HG03159 (cell line): ENCODE results near the gene GNG7.

ENCODE experiments used
- ATAC-seq: cut with Tn5 transposase; IDR thresholded peaks from one replicate; pipeline ENCODE4 v1.9.1; 2021; ENCODE audit warnings: mild to moderate bottlenecking, moderate library complexity; ENCODE audit not compliant: unreplicated experiment

GNG7 gene

DNA sequence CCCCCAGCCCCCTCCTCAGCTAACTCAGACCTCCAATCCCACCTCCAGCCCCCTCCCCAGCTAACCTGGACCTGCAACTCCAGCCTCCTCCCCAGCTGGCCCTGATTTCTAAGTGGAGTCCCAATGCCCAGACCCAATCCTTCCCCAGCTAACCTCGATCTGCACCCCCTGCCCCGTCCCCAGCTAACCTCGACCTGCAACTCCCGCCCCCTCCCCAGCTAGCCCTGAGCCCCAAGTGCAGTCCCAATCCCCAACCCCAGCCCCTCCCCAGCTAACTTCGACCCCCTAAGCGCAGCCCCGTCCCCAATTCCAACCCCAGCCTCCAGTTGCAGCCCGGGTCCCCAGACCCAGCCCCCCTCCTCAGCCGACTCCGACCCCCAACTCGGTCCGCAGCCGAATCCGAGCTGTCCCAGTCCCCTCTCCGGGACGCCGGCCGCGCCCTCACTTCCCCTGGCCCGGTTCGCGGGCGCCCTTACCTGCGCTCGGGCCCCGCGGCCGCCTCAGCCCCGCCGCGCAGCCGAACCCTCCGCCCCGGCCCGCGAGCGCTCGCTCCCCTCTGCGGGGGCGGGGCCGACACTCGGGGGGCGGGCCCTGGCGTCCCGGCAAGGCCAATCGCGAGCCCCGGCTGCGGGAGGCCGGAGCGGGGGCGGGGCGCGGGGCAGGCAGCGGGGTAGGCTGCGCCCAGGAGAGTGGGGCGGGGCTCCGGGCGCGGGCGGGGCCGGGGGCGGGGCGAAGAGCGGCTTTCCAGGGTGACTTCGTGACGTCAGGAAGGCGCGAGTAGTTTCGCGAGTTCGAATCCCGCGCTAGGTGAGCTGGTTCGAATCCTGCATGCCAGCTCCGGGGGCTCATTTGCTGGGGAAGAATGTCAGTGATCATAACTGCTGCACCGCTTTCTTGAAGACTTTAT, at the start of gene GNG7:
TSS of gene GNG7 (minus strand) at position 525 of the 907 bp plus-strand sequence. CDS start 182,006 bp downstream, outside the sequence.
- ATAC-seq: peak; percentile 75

DNA sequence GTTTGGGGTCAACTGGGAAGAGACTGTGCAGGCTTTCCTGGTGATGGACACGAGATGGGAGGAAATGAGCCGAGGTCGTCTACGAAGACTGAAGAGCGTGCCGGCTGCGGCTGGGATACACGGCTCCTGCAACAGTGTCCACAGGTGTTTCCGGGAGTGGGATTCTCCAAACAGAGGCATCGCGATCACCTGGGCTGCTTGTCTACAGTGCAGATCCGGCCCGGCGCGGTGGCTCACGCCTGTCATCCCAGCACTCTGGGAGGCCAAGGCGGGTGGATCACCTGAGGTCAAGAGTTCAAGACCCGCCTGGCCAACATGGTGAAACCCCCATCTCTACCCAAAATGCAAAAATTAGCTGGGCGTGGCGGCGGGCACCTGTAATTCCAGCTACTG, 48.9 kb upstream of the GNG7 start:
- ATAC-seq: no peak

DNA sequence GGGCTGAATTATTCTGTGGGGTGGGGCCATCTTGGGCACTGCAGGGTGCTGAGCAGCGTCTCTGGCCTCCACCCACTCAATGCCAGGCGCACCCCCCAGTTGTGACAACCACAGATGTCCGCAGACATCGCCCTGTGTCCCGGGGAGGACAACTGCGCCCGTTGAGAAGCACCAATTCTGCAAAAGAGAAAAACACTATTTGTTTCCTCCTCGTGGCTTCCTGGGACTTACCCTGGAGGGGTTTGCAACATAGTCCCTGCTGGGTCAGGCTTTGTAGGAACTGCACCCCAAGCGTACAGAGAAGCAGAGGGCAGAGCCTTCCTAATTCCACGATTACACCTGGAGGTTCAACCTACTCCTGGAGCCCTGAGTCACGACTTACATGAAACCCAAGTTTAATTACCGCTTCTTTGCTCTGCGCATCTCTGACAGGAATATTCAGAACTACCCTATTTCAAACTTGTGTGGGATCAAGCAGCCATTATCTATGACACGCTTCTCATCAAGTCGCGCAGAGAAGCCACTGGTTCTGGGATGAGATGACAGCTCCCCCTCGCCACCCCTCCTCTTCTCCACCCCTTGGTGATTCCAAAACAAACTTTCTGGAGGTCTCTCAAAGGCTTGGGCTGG, 48.4 kb upstream of the GNG7 start:
- no peak for ATAC-seq

DNA sequence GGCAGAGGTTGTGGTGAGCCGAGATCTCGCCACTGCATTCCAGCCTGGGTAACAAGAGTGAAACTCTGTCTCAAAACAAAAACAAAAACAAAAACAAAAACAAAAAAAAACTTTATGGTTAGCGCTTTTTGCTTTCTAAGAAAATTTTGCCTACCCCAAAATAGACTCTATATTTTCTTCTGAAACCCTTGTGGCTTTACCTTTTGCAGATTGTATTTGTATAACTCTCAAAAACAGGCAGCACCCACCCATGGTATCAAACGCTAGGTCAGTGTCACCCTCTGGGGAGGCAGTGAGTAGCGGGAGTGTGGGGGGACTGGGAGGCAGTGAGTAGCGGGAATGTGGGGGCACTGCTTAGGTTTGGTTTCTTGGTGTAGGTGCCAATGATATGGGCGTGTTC, 44.9 kb upstream of the GNG7 start:
- ATAC-seq: no peak

DNA sequence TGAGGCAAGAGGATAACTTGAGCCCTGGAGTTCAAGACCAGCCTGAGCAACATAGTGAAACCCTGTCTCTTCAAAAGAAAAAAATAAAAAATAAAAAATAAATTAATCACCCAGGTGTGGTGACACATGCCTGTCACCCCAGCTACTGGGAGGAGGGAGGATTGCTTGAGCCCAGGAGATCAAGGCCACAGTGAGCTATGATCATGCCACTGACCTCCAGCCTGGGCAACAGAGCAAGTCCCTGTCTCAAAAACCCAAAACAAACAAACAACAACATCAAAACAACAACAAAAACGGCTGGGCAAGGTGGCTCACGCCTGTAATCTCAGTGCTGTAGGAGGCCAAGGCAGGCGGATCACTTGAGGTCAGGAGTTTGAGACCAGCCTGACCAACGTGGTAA, 41.6 kb upstream of the GNG7 start:
- ATAC-seq: no peak

DNA sequence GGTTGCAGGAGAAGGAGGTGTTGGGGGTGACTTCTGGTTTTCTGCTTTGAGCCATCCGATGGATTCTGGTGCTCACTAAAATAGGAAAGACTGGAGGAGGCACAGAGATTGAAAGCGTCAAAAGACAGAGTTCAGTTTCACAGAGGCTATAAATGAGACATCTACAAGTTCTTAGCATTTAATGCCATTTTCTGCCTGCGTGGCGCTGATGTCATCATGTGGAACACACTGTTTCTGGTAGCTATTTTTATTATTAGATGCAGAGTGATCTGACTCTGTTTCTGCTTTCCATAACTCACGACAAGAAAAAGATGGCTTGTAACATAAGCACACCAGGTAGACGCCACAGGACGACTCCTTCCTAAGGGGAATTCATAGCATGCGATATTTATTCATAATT, 40.6 kb upstream of the GNG7 start:
- no peak for ATAC-seq

DNA sequence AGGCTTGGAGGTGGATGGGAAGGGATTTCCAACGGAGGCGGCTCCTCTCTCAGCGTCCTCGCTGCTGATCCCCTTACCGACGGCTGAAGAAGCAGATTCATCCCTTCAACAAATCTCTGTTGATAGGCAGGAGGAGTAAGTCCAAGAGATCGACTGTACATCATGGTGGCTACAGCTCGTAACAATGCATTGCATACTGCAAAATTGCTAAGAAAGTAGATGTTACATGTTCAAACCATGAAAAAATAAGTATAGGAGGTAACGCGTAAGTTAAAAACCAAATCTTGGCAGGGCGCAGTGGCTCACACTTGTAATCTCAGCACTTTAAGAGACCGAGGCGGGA, 37.8 kb upstream of the GNG7 start:
- no peak for ATAC-seq

DNA sequence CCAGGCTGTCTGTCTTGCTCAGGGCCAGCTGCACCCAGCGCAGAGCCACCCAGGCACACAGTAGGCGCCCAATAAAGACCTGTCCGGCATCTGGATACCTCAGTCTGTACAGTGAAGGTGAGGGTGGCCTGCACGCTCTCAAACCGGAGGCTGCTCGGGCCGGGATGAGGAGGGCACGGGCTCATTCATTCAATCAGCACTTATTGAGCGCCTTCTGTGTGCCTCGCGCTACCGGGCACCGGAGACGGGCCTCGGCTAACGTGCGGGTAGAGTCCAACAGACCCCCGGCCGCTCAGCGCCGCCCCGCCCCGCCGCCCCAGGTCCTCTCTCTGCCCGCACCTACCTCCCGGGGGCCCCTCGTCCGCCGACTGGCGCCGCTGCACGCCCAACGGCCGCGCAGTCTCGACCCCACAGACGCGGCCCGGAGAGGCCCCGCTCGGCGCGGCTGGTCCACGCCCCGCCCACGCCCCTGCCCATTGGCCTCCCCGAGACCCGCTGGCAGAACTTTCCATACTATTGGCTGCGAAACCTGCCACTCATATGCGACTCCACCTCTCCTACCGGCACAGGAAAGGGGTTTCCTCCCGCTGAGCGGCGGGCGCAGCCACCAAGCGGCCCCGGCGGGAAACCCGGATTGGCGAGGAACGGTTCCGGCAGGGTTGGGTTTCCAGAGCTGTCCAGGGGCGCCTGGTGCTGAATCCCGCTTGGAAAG, 37.3 kb upstream of the GNG7 start, which contains the start of gene SLC39A3:
TSS of gene SLC39A3 (minus strand) at position 416 of the 712 bp plus-strand sequence. CDS start 2,760 bp downstream, outside the sequence.
- ATAC-seq: peak; percentile 91

DNA sequence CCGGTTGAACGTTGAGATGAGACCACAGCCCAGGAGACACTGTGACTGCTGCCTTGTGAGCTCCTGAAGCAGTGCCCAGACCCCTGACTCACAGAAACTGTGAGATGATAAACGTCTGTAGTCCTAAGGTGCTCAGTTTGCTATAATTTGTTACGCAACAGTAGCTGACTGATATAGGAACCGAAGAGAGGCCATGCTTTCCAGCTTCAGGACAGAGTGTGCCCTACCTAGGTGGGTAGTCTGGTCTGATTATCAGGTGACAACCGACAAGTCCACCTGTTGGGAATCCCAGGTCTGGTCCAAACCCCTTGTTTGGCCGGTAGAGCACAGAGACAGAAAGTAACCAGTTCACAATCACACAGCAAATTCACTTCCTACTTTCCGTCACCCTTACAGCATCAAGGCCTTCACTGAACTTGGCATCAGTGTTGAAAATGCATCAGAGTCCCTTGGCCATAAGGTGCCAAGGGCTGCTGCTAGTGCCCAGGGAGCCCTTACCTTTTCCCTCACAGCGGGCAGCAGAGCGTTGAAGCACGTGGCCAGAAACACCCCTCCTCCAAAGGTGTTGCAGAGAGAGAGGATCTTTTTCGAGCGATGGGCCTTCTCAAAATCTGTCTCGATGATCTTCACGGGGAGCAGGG, 34.2 kb upstream of the GNG7 start:
- ATAC-seq: no peak

DNA sequence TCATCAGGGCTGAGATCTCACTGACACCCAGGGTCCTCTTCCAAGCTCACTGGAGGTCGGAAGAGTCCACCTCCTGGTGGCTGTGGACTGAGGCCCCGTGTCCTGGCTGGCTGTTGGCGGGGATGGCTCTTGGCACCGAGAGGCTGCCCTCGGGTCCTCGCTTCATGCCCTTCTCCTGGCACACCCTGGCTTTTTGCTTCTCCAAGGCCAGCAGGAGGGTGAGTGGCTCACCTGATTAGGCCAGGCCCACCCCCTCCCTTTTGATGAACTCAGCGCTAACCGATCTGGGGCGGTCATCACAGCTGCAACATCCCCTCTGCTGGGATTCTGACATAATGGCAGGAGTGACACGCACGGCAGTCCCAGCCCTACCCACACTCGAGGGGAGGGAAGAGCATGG, 32.9 kb upstream of the GNG7 start:
- ATAC-seq: no peak

DNA sequence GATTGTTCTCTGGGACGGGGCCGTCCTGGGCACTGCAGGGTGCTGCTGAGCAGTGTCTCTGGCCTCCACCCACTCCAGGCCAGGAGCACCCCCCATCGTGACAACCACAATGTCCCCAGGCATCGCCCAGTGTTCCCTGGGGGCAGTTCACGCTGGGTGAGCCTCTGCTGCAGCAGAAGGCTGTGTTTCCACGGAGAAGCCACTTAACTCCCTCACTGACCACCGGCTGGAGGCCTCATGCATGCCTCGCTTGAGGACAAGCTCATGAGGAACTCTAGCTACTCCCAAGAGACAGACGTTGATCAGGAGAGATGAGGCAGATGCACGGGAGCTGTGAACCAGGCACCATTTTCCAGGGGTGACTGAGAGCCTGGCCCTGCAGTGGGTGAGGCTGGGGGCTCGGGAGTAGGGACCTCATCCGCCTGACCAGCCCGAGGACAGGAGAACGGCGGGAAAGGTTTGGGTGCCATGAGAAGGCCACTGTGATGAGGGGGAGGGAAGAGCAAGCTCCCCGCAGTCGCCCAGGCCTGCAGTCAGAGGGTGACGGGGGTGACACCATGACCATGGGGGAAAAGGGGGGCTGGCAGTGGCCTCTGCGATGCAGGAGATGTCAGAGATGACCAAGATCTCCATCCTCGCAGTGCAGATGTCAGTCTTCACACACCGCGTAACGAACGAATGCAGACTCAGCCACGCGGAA, 32.2 kb upstream of the GNG7 start:
- ATAC-seq: no peak

DNA sequence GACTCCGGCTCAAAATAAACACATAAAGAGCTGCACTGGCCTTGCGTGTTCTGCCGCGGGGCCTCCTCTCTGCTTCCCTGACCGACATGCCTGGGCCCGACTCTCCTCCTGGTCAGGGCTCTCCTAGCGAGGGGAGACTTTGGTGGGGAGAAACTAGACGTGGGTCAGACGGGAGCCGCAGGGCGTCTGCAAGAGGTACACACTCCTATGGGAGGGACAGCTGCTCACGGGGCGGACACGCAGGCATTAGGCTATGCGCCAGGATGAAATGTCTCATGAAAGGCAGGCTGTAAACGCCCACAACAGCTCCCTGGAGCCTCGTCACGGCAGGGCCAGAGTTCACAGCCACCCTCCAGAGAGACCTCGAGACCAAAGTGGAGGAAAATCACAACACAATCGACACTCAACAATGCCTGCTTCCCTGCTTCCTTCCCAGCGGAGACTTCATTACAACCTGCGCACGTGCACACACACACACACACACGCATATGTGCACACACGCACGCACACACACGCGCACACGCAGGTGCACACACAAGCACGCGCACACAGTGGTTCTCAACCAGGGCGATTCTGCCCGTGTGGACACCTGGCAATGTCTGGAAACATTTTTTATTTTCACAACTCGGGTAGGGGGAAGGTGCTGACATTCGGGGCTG, 31.6 kb upstream of the GNG7 start:
- ATAC-seq: no peak

DNA sequence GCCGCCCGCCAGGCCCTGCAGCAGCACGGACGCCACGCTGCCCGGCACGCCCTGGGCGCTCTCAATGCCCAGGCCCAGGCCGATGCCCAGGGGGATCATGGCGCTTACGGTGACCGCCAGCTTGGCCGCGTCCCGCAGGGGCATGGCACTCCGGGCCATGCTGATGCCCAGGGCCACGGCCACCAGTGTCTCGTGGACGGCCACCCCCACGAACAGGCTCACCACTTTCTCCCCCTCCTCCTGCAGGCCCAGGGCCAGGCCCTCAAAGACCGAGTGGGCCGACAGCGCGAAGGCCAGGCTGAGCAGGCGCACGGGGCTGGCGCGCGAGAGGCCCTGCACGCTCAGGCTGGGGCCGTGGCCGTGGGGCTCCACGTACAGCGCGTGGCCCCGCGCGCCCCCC, 30.4 kb upstream of the GNG7 start:
- ATAC-seq: no peak

DNA sequence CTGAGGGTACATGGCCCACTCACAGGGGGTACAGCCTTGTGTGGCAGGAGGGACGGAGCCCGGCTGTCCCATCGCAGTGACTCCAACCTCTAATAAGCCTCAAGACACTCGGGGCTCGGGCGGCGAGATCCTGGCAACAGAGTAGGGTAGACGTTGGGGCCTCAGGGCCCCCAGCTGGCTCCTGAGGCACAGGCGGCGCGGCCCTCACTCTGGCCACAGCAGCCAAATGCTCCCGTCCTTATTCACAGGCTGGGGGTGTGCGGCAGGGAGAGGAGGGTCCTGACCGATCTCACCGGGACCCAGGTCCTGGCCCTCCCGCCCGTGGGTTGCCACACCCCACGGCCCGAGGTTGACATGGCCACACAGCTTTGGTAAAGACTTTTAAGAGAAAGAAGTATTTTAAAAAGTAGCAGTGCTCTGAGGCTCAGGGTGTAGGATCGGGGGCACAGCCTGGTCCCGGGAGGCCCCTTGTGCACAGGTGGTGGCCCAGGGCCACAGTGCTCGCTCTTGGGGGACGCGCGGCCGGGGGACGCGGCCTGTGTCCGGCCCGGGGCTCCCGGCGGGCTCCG, 29.7 kb upstream of the GNG7 start:
- no peak for ATAC-seq

DNA sequence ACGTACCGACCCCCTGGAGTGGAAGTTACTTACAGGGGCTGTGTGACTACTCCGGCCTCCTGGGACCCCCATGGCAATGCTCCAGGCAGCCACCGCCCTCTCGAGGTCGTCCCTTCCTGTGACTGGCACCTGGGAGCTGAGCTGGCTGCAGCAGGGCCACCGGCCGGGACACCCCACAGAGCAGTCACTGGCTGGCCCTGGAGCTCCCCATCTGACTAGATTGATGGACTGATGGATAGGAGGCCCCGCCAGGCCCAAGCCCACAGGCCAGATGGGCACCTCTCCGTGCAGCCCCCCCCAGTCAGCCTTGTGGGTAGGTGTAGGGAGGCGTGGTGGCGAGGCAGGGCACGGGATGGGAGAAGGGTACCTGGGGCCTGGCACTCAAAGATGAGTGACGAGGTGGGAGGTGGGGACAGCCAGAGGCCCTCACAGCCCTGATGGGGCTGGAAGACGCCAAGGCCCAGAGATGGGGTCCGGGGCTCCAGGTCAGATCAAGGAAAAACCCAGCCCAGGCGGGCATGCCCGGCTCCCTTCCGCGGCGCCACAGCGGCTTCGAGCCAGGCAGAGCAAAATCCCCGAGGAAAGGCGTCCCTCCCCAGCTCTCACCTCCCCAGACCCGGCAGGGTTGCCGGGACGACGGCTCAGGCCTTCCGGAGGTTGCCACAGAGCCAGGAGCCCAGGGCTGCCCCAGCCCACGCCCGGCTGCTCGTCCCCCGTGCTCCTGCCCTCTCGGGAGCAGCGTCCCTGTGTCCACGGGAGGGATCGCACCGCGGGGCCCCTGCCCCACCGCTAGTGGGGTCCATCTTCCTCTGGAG, 28.9 kb upstream of the GNG7 start:
- ATAC-seq: no peak

DNA sequence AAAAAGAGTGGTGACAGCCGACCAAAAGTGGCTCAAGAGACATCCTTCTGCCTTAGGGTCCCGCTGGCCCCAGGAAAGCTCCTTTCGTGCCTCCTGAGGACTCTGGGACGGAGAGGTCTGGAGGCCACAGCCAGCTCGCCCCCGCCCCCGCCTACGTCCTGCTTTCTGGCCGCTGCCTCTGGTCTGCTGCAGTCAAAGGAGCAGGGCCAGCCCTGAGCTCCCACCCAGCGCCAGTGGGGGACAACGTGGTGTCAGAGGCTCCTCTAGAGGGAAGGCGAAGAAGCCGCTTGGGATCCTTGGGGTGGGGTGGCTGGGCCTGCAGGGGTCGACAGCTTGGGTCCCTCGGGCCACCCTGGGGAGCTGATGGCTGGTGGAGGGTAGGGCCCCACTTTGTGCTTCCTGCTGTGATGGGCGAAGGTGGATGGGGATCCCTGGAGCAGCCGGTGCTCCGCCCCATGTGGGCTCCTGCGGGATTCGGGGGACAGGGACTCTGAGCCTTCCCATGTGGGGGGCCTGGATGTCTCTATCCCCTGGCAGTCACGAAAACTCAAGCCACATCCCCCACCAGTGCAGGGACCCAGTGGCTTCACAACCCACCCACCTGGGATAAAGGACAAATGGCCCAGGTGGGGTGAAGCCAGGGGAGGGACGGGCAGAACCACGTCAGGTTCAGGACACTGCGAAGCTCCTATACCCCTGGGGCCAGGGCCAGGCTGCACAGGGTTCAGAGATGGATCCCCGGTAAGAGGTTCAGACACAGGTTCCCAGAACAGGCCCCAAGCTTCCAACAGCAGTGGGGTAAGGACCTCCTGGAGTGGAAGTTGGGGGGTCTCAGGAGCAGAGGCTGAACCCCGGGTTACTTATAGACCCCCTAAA, 27.7 kb upstream of the GNG7 start:
- no peak for ATAC-seq

DNA sequence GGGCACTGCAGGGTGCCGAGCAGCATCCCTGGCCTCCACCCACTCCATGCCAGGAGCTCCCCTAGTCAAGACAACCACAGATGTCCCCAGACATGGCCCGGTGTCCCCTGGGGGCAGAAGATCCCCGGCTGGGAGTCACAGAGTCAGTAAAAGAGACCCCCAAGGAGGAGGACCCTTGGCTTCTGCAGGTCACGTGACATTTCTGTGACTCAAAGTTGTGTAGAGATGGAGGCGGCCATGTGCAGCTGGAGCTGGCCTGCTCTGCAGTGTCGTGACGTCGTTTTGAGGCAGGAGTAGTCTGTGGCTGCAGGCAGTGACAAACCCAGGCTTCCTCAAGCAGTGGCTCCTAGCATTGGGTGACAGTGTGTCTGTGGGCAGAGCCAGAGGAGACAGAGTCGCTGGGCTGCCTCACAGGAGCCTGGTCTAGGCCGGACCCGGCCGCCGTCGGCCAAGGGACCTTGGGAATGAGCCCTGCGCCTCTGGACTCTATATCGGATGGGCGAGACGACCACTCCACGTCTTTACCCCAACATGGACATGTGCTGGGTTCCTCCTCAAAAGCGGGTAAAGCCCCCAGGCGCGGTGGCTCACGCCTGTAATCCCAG, 26.4 kb upstream of the GNG7 start:
- no peak for ATAC-seq

DNA sequence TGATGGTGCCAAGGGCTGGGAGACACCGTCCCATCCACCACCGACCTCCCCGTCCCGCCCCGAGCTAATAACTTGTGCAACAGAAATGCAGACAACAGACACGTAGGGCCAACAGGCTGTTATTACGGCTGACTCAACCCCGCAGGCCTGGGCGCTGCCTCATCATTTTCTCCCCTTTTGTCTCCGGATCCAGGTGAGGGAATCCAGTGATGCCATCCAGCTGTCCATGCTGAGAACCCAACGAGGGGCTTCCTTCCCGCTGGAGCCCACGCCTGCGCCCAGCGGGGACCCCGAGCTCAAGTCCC, 25.1 kb upstream of the GNG7 start:
- no peak for ATAC-seq
